ENCODE data around the gene SLC35B3.
"Not testable (repeated sequence)": the region's sequence is repeated elsewhere in the genome, so short reads cannot be mapped to it uniquely, and the experiment has no call there.

The SLC35B3 gene

DNA sequence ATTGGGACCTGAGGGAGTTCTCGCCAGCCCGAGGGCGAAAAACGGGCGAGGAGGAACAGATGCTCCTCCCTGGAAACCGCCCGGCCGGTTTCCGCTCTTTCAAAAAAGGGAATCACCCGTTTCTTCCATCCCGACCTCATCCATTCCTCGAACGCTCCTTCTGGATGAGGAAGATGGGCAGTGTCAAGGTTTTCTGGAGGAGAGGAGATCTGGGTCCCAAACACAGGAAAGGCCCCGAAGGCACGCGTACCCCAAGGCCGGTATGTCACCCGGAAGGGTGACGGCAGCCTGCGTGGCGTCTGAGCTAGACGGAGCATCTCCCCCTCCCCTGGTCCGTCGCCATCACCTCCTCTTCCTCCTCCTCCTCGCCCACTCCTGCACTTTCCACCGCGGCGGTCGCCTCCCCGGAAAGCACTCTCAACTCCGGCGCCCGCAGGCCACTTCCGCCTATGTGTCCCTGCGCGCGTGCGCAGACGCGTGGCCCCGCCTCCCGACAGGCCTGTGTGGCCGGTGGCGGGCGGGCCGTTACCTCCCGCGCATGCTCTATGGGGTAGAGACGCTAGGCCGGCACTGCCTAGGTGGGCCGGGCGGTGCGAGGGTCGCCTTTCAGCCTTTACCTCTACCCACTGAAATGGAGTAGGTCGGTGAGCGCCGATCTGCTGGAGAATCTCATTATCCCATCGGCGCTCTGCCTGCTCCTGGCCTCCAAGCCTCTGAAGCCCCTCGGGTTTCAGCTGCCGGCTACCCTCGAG, at the start of gene SLC35B3:
TSS of gene SLC35B3 (minus strand) at position 453 of the 752 bp plus-strand sequence.
- DNase-seq (ENCODE audit: low read depth in 2 of 3, low spot score in 2 of 3), result peak; percentile 93 to 97 (median 93)

DNA sequence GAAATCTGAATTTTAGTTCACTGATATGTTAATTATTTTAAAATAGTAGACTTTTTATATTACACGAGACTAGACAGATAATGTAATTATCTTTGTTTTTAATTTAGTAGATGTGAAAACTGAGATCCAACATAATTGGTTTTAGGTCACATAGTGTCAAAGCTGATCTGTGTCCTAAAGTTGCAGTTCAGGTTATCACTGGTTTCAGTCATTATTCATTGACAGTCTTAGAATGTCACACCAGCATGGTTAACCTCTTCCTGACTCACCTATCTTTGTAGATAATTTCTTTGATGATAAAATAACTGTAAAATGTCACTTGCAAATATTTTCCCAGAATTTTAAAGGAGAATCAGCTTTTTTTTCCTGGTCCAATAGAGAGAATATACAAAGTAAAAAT, 48.3 kb upstream of the SLC35B3 start:
- DNase-seq (ENCODE audit: low read depth in 2 of 3, low spot score in 2 of 3), result no peak

- no peak for DNase-seq (ENCODE audit: low read depth in 2 of 3, low spot score in 2 of 3)
Measured at GRCh38 chr6:8481727-8482126, 46.4 kb upstream of the SLC35B3 start.

GRCh38 chr6:8478418-8478817, 43.1 kb upstream of the SLC35B3 start:
- no peak for DNase-seq (ENCODE audit: low read depth in 2 of 3, low spot score in 2 of 3)

GRCh38 chr6:8476656-8477055, 41.3 kb upstream of the SLC35B3 start:
- DNase-seq (ENCODE audit: low read depth in 2 of 3, low spot score in 2 of 3), result no peak

- DNase-seq (ENCODE audit: low read depth in 2 of 3, low spot score in 2 of 3), result no peak
Measured at GRCh38 chr6:8468552-8469356, 33.4 kb upstream of the SLC35B3 start.

- DNase-seq (ENCODE audit: low read depth in 2 of 3, low spot score in 2 of 3), result no peak
Measured at GRCh38 chr6:8462694-8463093, 27.3 kb upstream of the SLC35B3 start.

- no peak for DNase-seq (ENCODE audit: low read depth in 2 of 3, low spot score in 2 of 3)
Measured at GRCh38 chr6:8462169-8462568, 26.8 kb upstream of the SLC35B3 start.

DNA sequence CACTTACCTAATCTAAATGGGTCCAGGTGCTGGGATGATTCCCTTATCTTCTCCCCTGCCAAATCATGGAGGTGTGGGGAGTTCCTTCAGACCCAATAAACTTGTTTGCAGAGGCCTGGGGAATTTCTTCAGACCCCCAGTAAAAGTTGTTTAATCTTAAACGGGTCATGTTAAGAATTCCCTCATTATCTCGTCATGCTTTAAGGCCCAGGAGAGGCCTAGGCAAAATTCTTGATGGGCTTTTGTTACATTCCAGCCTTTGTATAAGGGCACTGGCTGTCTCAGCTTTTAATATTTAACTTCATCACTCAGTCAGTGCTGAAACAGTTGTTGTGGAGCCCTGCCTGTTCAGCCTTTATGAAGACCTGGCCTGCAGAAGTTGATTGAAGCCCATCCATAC, 11.0 kb upstream of the SLC35B3 start:
- DNase-seq (ENCODE audit: low read depth in 2 of 3, low spot score in 2 of 3), result no peak

DNA sequence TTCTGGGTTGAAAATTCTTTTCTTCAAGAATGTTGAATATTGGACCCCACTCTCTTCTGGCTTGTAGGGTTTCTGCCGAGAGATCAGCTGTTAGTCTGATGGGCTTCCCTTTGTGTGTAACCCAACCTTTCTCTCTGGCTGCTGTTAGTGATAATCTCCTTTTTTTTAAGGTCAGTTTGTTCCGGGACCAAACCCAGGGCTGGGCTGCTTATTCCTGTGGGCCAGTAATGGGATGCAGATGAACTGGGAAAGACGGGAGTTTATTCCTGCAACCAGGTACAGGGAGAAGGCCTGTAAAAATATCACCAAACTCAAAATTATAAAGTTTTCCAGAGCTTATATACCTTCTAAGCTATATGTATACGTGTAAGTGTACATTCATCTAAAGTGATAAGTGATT, 10.6 kb upstream of the SLC35B3 start:
- not testable (repeated sequence) for DNase-seq (ENCODE audit: low read depth in 2 of 3, low spot score in 2 of 3)

- no peak for DNase-seq (ENCODE audit: low read depth in 2 of 3, low spot score in 2 of 3)
Measured at GRCh38 chr6:8442150-8442549, 6.8 kb upstream of the SLC35B3 start.

DNA sequence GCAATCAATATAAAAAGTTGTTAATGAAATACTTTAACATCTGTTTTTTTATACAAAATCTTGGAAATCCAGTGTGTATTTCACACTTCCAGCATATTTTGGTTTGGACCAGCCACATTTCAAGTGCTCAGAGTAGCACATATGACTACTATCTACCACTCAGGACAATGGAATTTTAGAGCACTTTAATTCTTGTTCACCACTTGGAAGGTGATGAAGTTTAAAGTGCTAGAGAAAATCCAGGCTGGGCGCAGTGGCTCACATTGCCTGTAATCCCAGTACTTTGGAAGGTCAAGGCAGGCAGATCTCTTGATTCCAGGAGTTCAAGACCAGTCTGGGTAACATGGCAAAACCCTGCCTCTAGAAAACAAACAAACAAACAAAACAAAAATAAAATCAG, 6.1 kb upstream of the SLC35B3 start:
- DNase-seq (ENCODE audit: low read depth in 2 of 3, low spot score in 2 of 3), result no peak

GRCh38 chr6:8439601-8440268, 4.4 kb upstream of the SLC35B3 start:
- DNase-seq (ENCODE audit: low read depth in 2 of 3, low spot score in 2 of 3), result no peak

DNA sequence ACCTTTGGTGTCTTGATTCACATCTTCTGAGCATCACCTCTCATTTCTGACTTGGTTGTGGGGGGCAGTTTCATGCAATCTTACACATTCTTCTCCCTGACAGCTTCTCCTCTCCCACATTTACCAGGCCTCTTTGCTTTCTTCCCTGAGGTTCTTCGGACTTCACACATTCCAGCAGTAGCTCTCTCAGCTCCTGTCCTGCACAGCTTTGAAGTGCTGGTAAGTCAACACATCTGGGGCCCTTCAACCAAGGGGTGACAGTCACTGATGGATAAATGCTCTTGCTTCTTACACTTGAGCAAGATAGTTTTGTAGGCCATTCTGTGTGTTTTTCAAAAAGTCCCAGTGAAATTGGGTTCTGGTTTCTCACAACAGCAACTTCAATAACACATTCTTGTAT, 2.5 kb upstream of the SLC35B3 start:
- no peak for DNase-seq (ENCODE audit: low read depth in 2 of 3, low spot score in 2 of 3)

- no peak for DNase-seq (ENCODE audit: low read depth in 2 of 3, low spot score in 2 of 3)
Measured at GRCh38 chr6:8436966-8437365, 1.6 kb upstream of the SLC35B3 start.

- no peak for DNase-seq (ENCODE audit: low read depth in 2 of 3, low spot score in 2 of 3)
Measured at GRCh38 chr6:8435845-8436168, 462 bp upstream of the SLC35B3 start.

DNA sequence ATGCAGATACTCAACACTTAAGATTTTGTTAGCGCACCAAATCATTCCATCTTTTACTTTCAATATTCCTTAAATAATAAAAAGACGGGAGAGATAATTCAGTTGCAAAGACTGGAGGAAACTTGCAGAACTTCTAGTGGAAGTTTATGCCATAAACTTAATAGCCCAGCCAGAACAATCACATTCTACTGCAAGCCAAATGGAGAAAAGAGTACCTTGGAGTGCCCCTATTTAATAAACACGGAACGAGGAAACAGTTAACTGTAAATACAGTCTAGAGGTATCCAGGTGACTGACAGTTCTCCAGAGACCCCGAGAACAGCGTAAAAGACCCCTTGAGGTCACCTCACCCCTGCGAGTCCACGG, 635 bp downstream of the SLC35B3 start:
- no peak for DNase-seq (ENCODE audit: low read depth in 2 of 3, low spot score in 2 of 3)

GRCh38 chr6:8432614-8433013, 2.7 kb downstream of the SLC35B3 start:
- DNase-seq (ENCODE audit: low read depth in 2 of 3, low spot score in 2 of 3), result no peak

DNA sequence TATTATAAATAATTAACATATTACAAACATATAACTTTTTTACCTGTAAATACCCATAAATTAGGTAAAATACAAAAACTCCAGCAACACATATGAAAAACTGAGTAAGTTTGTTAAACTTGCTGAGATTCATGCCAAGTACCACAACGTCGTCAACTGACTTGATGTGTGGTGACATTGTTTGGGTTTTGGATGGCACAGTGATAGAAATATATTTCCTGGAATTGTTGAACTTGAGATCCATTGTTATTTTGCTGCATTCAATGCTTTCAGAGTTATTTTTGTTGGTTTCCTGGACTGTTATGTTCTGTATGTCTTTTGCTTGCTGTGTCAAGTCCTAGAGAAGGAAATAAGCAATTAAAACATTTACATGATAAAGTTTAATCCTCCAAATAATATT, 5.5 kb downstream of the SLC35B3 start:
- DNase-seq (ENCODE audit: low read depth in 2 of 3, low spot score in 2 of 3), result no peak

GRCh38 chr6:8426544-8426943, 8.8 kb downstream of the SLC35B3 start:
- DNase-seq (ENCODE audit: low read depth in 2 of 3, low spot score in 2 of 3), result not testable (repeated sequence)

- no peak for DNase-seq (ENCODE audit: low read depth in 2 of 3, low spot score in 2 of 3)
Measured at GRCh38 chr6:8420031-8420588, 15.2 kb downstream of the SLC35B3 start.

- DNase-seq (ENCODE audit: low read depth in 2 of 3, low spot score in 2 of 3), result no peak
Measured at GRCh38 chr6:8415913-8416312, 19.4 kb downstream of the SLC35B3 start.
